T-cell (primary cell): ENCODE data around the gene CWC25. TPM values are rescaled to one million over a fixed set of nuclear protein-coding genes. Genes with fewer than 3 reads are reported as not detected.

Source experiments
- ATAC-seq, 4 experiments: fragments of 200-7000 bp in 3 of 4; fragments of 150-1000 bp in 1 of 4; cut with Tn5 transposase; replicated peaks in 1 of 4; 1 replicate in 3 of 4; 2 replicates in 1 of 4; pipeline ENCODE4 v1.10.0; 2021; ENCODE audit warnings: moderate library complexity in 3 of 4, mild to moderate bottlenecking in 2 of 4, moderate number of reproducible peaks in 1 of 4
- CTCF ChIA-PET, 2 donors: fragments of 300-600 bp; sonication (Branson Sonifier 250); formaldehyde crosslinking; loops; one replicate each; lab custom pipeline; 2022; ENCODE audit warnings: antibody characterized with exemption in 2 of 2; lab: Charles Lee
- POLR2A ChIA-PET, 2 donors: fragments of 300-600 bp; sonication (Branson Sonifier 250); formaldehyde crosslinking; loops; one replicate each; lab custom pipeline; 2022; ENCODE audit warnings: antibody characterized with exemption in 2 of 2; lab: Charles Lee
- DNase-seq, 35 experiments: peaks; one replicate each; pipeline versions ENCODE4 v3.0.0 to v3.0.0-alpha.2; 2013 to 2023
- H3K27ac ChIP-seq: one replicate; pipeline ENCODE4 v1.5.1; 2013; ENCODE audit warnings: low read length
- H3K27me3 ChIP-seq, 2 experiments: replicated peaks in 1 of 2; 1 replicate in 1 of 2; 2 replicates in 1 of 2; pipeline versions ENCODE4 v1.6.1 to v1.7.0; 2013; ENCODE audit warnings: low read length in 1 of 2, mixed read lengths in 1 of 2; ENCODE audit not compliant: control insufficient read depth in 2 of 2, insufficient read depth in 2 of 2; ENCODE audit errors: extremely low read depth in 1 of 2
- H3K36me3 ChIP-seq, 2 donors: 1 replicate in 1 of 2; 2 replicates in 1 of 2; pipeline versions ENCODE4 v1.6.1 to v1.7.0; 2013; ENCODE audit warnings: low read length in 1 of 2; ENCODE audit not compliant: control insufficient read depth in 2 of 2, insufficient read depth in 1 of 2; ENCODE audit errors: extremely low read depth in 1 of 2
- H3K4me1 ChIP-seq, 2 experiments: 1 replicate in 1 of 2; 2 replicates in 1 of 2; pipeline versions ENCODE4 v1.6.1 to v1.7.0; 2013; ENCODE audit warnings: low read length in 2 of 2, mixed read lengths in 1 of 2; ENCODE audit not compliant: insufficient read depth in 2 of 2, control insufficient read depth in 1 of 2; ENCODE audit errors: extremely low read depth in 1 of 2
- H3K4me3 ChIP-seq, 2 donors: 1 replicate in 1 of 2; 2 replicates in 1 of 2; pipeline versions ENCODE4 v1.5.1 to v1.7.0; 2013; ENCODE audit warnings: mild to moderate bottlenecking in 2 of 2, low read length in 1 of 2, moderate library complexity in 1 of 2; ENCODE audit not compliant: control insufficient read depth in 1 of 2; ENCODE audit errors: extremely low read depth in 1 of 2
- H3K9me3 ChIP-seq: 2 replicates; pipeline ENCODE4 v1.7.0; 2013
- H3K27ac Mint-ChIP-seq, 2 donors: one replicate each; pipeline ENCODE4 v1.8.0; 2020 to 2021; ENCODE audit warnings: mild to moderate bottlenecking in 2 of 2, mixed read lengths in 2 of 2
- H3K27me3 Mint-ChIP-seq, 2 donors: one replicate each; pipeline ENCODE4 v1.8.0; 2021 to 2022; ENCODE audit warnings: mixed read lengths in 2 of 2
- H3K36me3 Mint-ChIP-seq: one replicate; pipeline ENCODE4 v1.8.0; 2021; ENCODE audit warnings: mixed read lengths
- H3K4me1 Mint-ChIP-seq, 3 donors: one replicate each; pipeline ENCODE4 v1.8.0; 2020 to 2022; ENCODE audit warnings: mixed read lengths in 3 of 3, mild to moderate bottlenecking in 1 of 3
- H3K4me3 Mint-ChIP-seq, 3 donors: one replicate each; pipeline ENCODE4 v1.8.0; 2020 to 2022; ENCODE audit warnings: mild to moderate bottlenecking in 3 of 3, mixed read lengths in 3 of 3, moderate library complexity in 3 of 3
- H3K9me3 Mint-ChIP-seq, 3 donors: one replicate each; pipeline ENCODE4 v1.8.0; 2020 to 2022; ENCODE audit warnings: mixed read lengths in 3 of 3
- WGBS: methylation state at CpG from one replicate; pipeline ENCODE4 v1.1.5; 2013; ENCODE audit warnings: missing lambda C conversion rate; ENCODE audit not compliant: insufficient coverage; 5-methylcytosine and 5-hydroxymethylcytosine counted together
- total RNA-seq, 35 experiments: library from RNA in 6 of 35; stranded (reverse) in 6 of 35; fragments of 120-200 nt in 1 of 35; gene quantifications; one replicate each; pipeline versions ENCODE4 v1.2.1 to v1.2.4 and lab custom pipeline; 2013 to 2026

Gene CWC25
- total RNA-seq, 5 donors from 2014 or later (not counting 1 experiment from before 2014, with no cell fraction given), result 31.5 to 45.8 (median 44.3) TPM

- no peaks in the 10 kb centered on the region for H3K36me3 Mint-ChIP-seq
- peak; percentile 48 to 60 (median 55) for ATAC-seq
- ChIA-PET POLR2A (interaction anchor here (0.5 to 3.4 kb wide), 4 partner anchors 10 to 30 kb away, joined by 5 to 26 read pairs (median 6); partner anchors contain the start of gene RPL23 (in 2 of the 2)), CTCF (interaction anchor here (0.5 to 3.2 kb wide), 12 partner anchors 17 to 283 kb away, joined by 3 to 35 read pairs (median 4); partner anchors contain the start of genes LASP1NB (in 1 of the 2) and RPL23 (in 1 of the 2))
- Histone ChIP-seq H3K27me3 (no peaks in the 10 kb centered on the region), H3K27ac (peak overlapping the region; percentile 76), H3K4me1 (peaks cover 42 to 69% of the 10 kb centered on the region in 2 experiments), H3K9me3 (no peaks in the 10 kb centered on the region), H3K4me3 (peak overlapping the region; percentile 95 to 100), H3K36me3 (peaks cover 0 to 20% of the 10 kb centered on the region in 2 donors)
- WGBS, result under 1% methylated on average over 26 of the region's 56 CpGs
- H3K4me1 Mint-ChIP-seq, result peaks cover 58 to 71% (median 63%) of the 10 kb centered on the region in 3 donors
- peaks cover 0 to 1% of the 10 kb centered on the region in 2 donors for H3K27me3 Mint-ChIP-seq
- H3K27ac Mint-ChIP-seq, result peak overlapping the region; percentile 97 to 98
- no peaks in the 10 kb centered on the region for H3K9me3 Mint-ChIP-seq
- H3K4me3 Mint-ChIP-seq, result peak overlapping the region; percentile 98 to 99 (median 98)
- peak; percentile 35 to 76 (median 60) for DNase-seq
Observed at GRCh38 chr17:38870259-38871165, 45.4 kb upstream of the CWC25 start.

- Mint-ChIP-seq H3K27ac (peak within 1 kb of the TSS; percentile 97 to 98), H3K4me3 (peak within 1 kb of the TSS; percentile 98 to 99 (median 98)), H3K4me1 (peaks cover 49 to 63% (median 55%) of the 10 kb centered on the region in 3 donors), H3K27me3 (peaks cover 0 to 1% of the 10 kb centered on the region in 2 donors), H3K9me3 (no peaks in the 10 kb centered on the region), H3K36me3 (no peaks in the 10 kb centered on the region)
- Histone ChIP-seq H3K4me1 (peaks cover 38 to 61% of the 10 kb centered on the region in 2 experiments), H3K36me3 (peaks cover 0 to 20% of the 10 kb centered on the region in 2 donors), H3K27me3 (no peaks in the 10 kb centered on the region), H3K4me3 (peak within 1 kb of the TSS; percentile 95 to 100), H3K9me3 (no peaks in the 10 kb centered on the region), H3K27ac (peak within 1 kb of the TSS; percentile 83)
- peak; percentile 73 to 92 (median 84) for DNase-seq
- ChIA-PET CTCF (interaction anchor here (0.6 to 3.2 kb wide), 9 partner anchors 16 to 295 kb away, joined by 3 to 35 read pairs (median 3); partner anchors contain the start of gene RPL23 (in 1 of the 2)), POLR2A (interaction anchor here (0.7 to 3.4 kb wide), 5 partner anchors 10 to 29 kb away, joined by 3 to 26 read pairs (median 5); partner anchors contain the start of gene RPL23 (in 2 of the 2))
- WGBS, result under 1% methylated on average over 62 of the region's 73 CpGs
- peak; percentile 74 to 80 (median 77) for ATAC-seq
Observed at GRCh38 chr17:38869526-38870258, 44.6 kb upstream of the CWC25 start, which contains the start of gene LASP1. TSS of gene LASP1 (plus strand) at chr17:38870058. CDS start at chr17:38870190, 132 bp downstream.

DNA sequence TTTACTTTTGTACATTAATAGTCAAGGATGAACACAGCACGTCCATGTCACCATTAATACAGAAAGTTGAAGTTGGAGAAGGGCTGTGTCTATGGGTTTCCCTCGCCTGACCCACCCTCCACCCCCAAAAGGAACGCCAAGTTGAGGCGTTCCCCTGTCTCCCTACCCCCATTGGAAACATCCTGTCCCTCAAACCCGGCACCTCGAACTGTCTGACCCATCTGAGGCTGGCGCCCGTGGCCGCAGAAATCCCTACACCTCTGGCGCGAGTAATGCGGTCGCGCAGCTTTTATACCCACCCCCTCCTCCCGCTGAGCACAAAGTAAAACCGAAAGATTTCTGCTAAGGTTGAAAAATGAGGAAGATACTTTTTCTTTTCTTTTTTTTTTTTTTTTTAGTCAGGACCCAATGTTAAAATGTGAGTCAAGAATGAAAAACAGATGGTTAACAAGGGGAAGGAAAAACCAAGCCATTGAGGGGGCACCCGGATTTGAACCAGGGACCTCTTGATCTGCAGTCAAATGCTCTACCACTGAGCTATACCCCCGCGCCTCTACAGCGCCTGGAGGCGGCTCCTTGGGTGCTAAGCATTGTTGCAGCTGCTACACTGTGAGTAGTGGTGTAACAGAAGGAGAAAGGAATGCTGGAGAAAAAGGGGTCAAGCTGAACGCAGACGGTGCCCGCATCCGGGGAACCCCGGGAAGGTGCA, 43.9 kb upstream of the CWC25 start:
- peaks cover 31 to 54% of the 10 kb centered on the region in 2 experiments for H3K4me1 ChIP-seq
- Mint-ChIP-seq H3K27ac (peak overlapping the region; percentile 95 to 96), H3K4me3 (peak overlapping the region; percentile 93 to 99 (median 98)), H3K4me1 (peaks cover 42 to 56% (median 48%) of the 10 kb centered on the region in 3 donors), H3K27me3 (peaks cover 0 to 1% of the 10 kb centered on the region in 2 donors), H3K36me3 (no peaks in the 10 kb centered on the region), H3K9me3 (no peaks in the 10 kb centered on the region)
- peak overlapping the region; percentile 83 for H3K27ac ChIP-seq
- ChIA-PET CTCF (interaction anchor here (0.6 to 3.2 kb wide), 9 partner anchors 15 to 296 kb away, joined by 3 to 35 read pairs (median 4); partner anchors contain the start of gene RPL23 (in 1 of the 2)), POLR2A (interaction anchor here (0.7 to 3.4 kb wide), 4 partner anchors 11 to 30 kb away, joined by 4 to 26 read pairs (median 5); partner anchors contain the start of gene RPL23 (in 2 of the 2))
- 0% methylated on average over 10 of the region's 26 CpGs for WGBS
- no peaks in the 10 kb centered on the region for H3K27me3 ChIP-seq
- no peaks in the 10 kb centered on the region for H3K9me3 ChIP-seq
- peak overlapping the region; percentile 95 to 100 for H3K4me3 ChIP-seq
- H3K36me3 ChIP-seq, result peaks cover 0 to 14% of the 10 kb centered on the region in 2 donors
- DNase-seq, result peak; percentile 77 to 92 (median 88)
- ATAC-seq, result peak; percentile 55 to 67 (median 55)

GRCh38 chr17:38867968-38868816, 43.1 kb upstream of the CWC25 start:
- POLR2A ChIA-PET, result interaction anchor here in 1 of 2 donors (3.4 kb wide), 1 partner anchor 14 kb away, joined by 26 read pairs; the partner anchor contains the start of gene RPL23
- Histone ChIP-seq H3K4me1 (peaks cover 24 to 46% of the 10 kb centered on the region in 2 experiments), H3K27me3 (no peaks in the 10 kb centered on the region), H3K9me3 (no peaks in the 10 kb centered on the region), H3K36me3 (peaks cover 0 to 12% of the 10 kb centered on the region in 2 donors), H3K27ac (peak overlapping the region; percentile 83), H3K4me3 (peak overlapping the region; percentile 95 to 100)
- H3K27me3 Mint-ChIP-seq, result peaks cover 0 to 1% of the 10 kb centered on the region in 2 donors
- peaks cover 34 to 48% (median 43%) of the 10 kb centered on the region in 3 donors for H3K4me1 Mint-ChIP-seq
- H3K27ac Mint-ChIP-seq, result peak overlapping the region; percentile 95 to 96
- ATAC-seq, result no peak
- WGBS, result 39% methylated on average over 18 of the region's 25 CpGs
- no peaks in the 10 kb centered on the region for H3K9me3 Mint-ChIP-seq
- peak overlapping the region; percentile 93 to 99 (median 98) for H3K4me3 Mint-ChIP-seq
- DNase-seq, result no peak
- CTCF ChIA-PET, result interaction anchor here (0.5 to 3.2 kb wide), 9 partner anchors 14 to 733 kb away, joined by 3 to 35 read pairs (median 5); partner anchors contain the start of gene RPL23 (in 1 of the 2)
- no peaks in the 10 kb centered on the region for H3K36me3 Mint-ChIP-seq
